Spinal cord (tissue), 10 donors: ENCODE measurements around the gene DNAJC2. TPM values are rescaled to one million over a fixed set of nuclear protein-coding genes. Genes with fewer than 3 reads are reported as not detected.
A peak's percentile ranks its signal among the peaks of the same experiment; 100 is the strongest.
"Not testable (repeated sequence)": the region's sequence is repeated elsewhere in the genome, so short reads cannot be mapped to it uniquely, and the experiment has no call there.

Source experiments
- DNase-seq, 6 donors: peaks; one replicate each; pipeline versions ENCODE4 v3.0.0 to v3.0.0-alpha.2; 2013 to 2015; ENCODE audit warnings: low spot score in 6 of 6, low read depth in 4 of 6
- H3K27ac ChIP-seq: one replicate; pipeline ENCODE4 v1.5.1; 2013; ENCODE audit warnings: low read depth, low read length, control low read depth
- H3K27me3 ChIP-seq: one replicate; pipeline ENCODE4 v1.6.1; 2013; ENCODE audit warnings: low read length; ENCODE audit not compliant: control insufficient read depth, insufficient read depth
- H3K36me3 ChIP-seq: one replicate; pipeline ENCODE4 v1.6.1; 2013; ENCODE audit warnings: low read length; ENCODE audit not compliant: control insufficient read depth, insufficient read depth
- H3K4me1 ChIP-seq: one replicate; pipeline ENCODE4 v1.6.1; 2013; ENCODE audit warnings: low read length; ENCODE audit not compliant: control insufficient read depth, insufficient read depth
- H3K4me3 ChIP-seq: one replicate; pipeline ENCODE4 v1.5.1; 2013; ENCODE audit warnings: low read depth, low read length, control low read depth
- H3K9me3 ChIP-seq: one replicate; pipeline ENCODE4 v1.6.1; 2013; ENCODE audit warnings: low read length; ENCODE audit not compliant: control insufficient read depth, insufficient read depth
- WGBS: methylation state at CpG from one replicate; pipeline ENCODE4 v1.1.5; 2013; ENCODE audit warnings: missing lambda C conversion rate; ENCODE audit not compliant: insufficient coverage; 5-methylcytosine and 5-hydroxymethylcytosine counted together
- polyA plus RNA-seq, 2 donors: library from polyadenylated mRNA; unstranded; fragments of 120-200 nt; gene quantifications; one replicate each; pipeline ENCODE4 v1.2.1, GENCODE V29; 2013; ENCODE audit not compliant: insufficient read length in 2 of 2
- total RNA-seq, 2 donors: library from RNA; depleted of rRNA in 1 of 2; stranded (reverse); fragments of 120-200 nt in 1 of 2; fragments of >200 nt in 1 of 2; gene quantifications; one replicate each; pipeline versions ENCODE4 v1.2.3 to v1.2.4, GENCODE V29; 2013 to 2014
- donor health status: healthy.

Gene DNAJC2
- total and polyA plus RNA-seq, 4 donors: 16.3 to 28.9 (median 24.6) TPM

GRCh38 chr7:103307503-103308231, 36.9 kb downstream of the DNAJC2 start:
- no peak for DNase-seq
- Histone ChIP-seq H3K27ac (no peak overlapping the region), H3K36me3 (peaks cover 30% of the 10 kb centered on the region), H3K4me1 (no peaks in the 10 kb centered on the region), H3K27me3 (no peaks in the 10 kb centered on the region), H3K4me3 (no peak overlapping the region), H3K9me3 (no peaks in the 10 kb centered on the region)
- no CpG with 5 or more reads among the region's 3 CpGs for WGBS

GRCh38 chr7:103301441-103301840, 43.1 kb downstream of the DNAJC2 start:
- Histone ChIP-seq H3K27ac (no peak overlapping the region), H3K9me3 (no peaks in the 10 kb centered on the region), H3K4me1 (no peaks in the 10 kb centered on the region), H3K27me3 (no peaks in the 10 kb centered on the region), H3K4me3 (no peak overlapping the region), H3K36me3 (peaks cover 20% of the 10 kb centered on the region)
- DNase-seq: no peak
- no CpG with 5 or more reads among the region's 2 CpGs for WGBS

GRCh38 chr7:103299660-103300059, 44.9 kb downstream of the DNAJC2 start:
- DNase-seq: no peak
- Histone ChIP-seq H3K36me3 (peaks cover 15% of the 10 kb centered on the region), H3K4me1 (no peaks in the 10 kb centered on the region), H3K9me3 (no peaks in the 10 kb centered on the region), H3K27ac (no peak overlapping the region), H3K4me3 (no peak overlapping the region), H3K27me3 (no peaks in the 10 kb centered on the region)
- WGBS: no CpG with 5 or more reads among the region's 6 CpGs

- WGBS: 6% methylated on average over 2 of the region's 7 CpGs
- Histone ChIP-seq H3K27ac (no peak overlapping the region), H3K4me3 (peak overlapping the region; percentile 94), H3K27me3 (no peaks in the 10 kb centered on the region), H3K9me3 (no peaks in the 10 kb centered on the region), H3K4me1 (no peaks in the 10 kb centered on the region), H3K36me3 (peaks cover 9% of the 10 kb centered on the region)
- DNase-seq: no peak
Observed at GRCh38 chr7:103297837-103298179, 46.8 kb downstream of the DNAJC2 start.

- Histone ChIP-seq H3K4me3 (peak within 1 kb of the TSS; percentile 94), H3K27ac (peak within 1 kb of the TSS; percentile 70), H3K9me3 (no peaks in the 10 kb centered on the region), H3K4me1 (no peaks in the 10 kb centered on the region), H3K36me3 (peaks cover 9% of the 10 kb centered on the region), H3K27me3 (no peaks in the 10 kb centered on the region)
- peak; percentile 85 to 99 (median 92) for DNase-seq
- whole genome bisulfite sequencing: under 1% methylated on average over 47 of the region's 52 CpGs
Observed at GRCh38 chr7:103296901-103297836, 47.4 kb downstream of the DNAJC2 start, which contains the start of gene PMPCB. Gene PMPCB, plus strand, starts transcription at chr7:103297435. Its CDS starts 25 bp downstream, at chr7:103297460.

- H3K27ac ChIP-seq: no peak overlapping the region
- no CpG with 5 or more reads among the region's 1 CpG for WGBS
Observed at GRCh38 chr7:103293526-103293925, 51.0 kb downstream of the DNAJC2 start.

GRCh38 chr7:103292122-103292521, 52.4 kb downstream of the DNAJC2 start:
- DNase-seq: peak in 3 of 6 donors; percentile 23 to 79 (median 51)

More at GRCh38 chr7:103293526-103293925, 51.0 kb downstream of the DNAJC2 start:
- Histone ChIP-seq H3K27me3 (no peaks in the 10 kb centered on the region), H3K36me3 (no peaks in the 10 kb centered on the region), H3K9me3 (no peaks in the 10 kb centered on the region), H3K4me1 (peaks cover 3% of the 10 kb centered on the region), H3K4me3 (no peak overlapping the region)
- DNase-seq: no peak

GRCh38 chr7:103282802-103283427, 61.7 kb downstream of the DNAJC2 start:
- not testable (repeated sequence) for H3K4me3 ChIP-seq, H3K9me3 ChIP-seq, H3K27ac ChIP-seq, H3K4me1 ChIP-seq, H3K36me3 ChIP-seq, DNase-seq, H3K27me3 ChIP-seq
- WGBS: no CpG with 5 or more reads among the region's 3 CpGs

More at GRCh38 chr7:103292122-103292521, 52.4 kb downstream of the DNAJC2 start:
- Histone ChIP-seq H3K27ac (no peak overlapping the region), H3K4me1 (peaks cover 3% of the 10 kb centered on the region), H3K36me3 (no peaks in the 10 kb centered on the region), H3K4me3 (no peak overlapping the region), H3K9me3 (no peaks in the 10 kb centered on the region), H3K27me3 (no peaks in the 10 kb centered on the region)
- WGBS: 23% methylated on average over 2 of the region's 3 CpGs

- peak in 1 of 6 donors; percentile 30 for DNase-seq
- not testable (repeated sequence) for H3K9me3 ChIP-seq, H3K27me3 ChIP-seq, H3K36me3 ChIP-seq, H3K4me1 ChIP-seq
- 0% methylated on average over 23 of the region's 25 CpGs for WGBS
- H3K4me3 ChIP-seq: peak overlapping the region; percentile 77
- H3K27ac ChIP-seq: peak overlapping the region; percentile 67
Observed at GRCh38 chr7:103280803-103281155, 63.8 kb downstream of the DNAJC2 start.
